ENCODE results near the gene MAP3K9.

- TF ChIP-seq POLR2AphosphoS5 (IDR thresholded peaks at IDR 0.05; ENCODE audit: low read depth, low read length): no peak
- TF ChIP-seq, protein P1, sequence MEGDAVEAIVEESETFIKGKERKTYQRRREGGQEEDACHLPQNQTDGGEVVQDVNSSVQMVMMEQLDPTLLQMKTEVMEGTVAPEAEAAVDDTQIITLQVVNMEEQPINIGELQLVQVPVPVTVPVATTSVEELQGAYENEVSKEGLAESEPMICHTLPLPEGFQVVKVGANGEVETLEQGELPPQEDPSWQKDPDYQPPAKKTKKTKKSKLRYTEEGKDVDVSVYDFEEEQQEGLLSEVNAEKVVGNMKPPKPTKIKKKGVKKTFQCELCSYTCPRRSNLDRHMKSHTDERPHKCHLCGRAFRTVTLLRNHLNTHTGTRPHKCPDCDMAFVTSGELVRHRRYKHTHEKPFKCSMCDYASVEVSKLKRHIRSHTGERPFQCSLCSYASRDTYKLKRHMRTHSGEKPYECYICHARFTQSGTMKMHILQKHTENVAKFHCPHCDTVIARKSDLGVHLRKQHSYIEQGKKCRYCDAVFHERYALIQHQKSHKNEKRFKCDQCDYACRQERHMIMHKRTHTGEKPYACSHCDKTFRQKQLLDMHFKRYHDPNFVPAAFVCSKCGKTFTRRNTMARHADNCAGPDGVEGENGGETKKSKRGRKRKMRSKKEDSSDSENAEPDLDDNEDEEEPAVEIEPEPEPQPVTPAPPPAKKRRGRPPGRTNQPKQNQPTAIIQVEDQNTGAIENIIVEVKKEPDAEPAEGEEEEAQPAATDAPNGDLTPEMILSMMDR (IDR thresholded peaks at IDR 0.05): no peak
- TF ChIP-seq REST (IDR thresholded peaks at IDR 0.05; ENCODE audit: insufficient read depth in 1 of 2, low read depth in 2 of 2, low read length in 1 of 2): no peak
- TF ChIP-seq TCF7L2 (IDR thresholded peaks at IDR 0.05; ENCODE audit: low read depth, low read length): no peak
Observed at GRCh38 chr14:70698288-70698687, 111.0 kb downstream of the MAP3K9 start.

All from Panc1 (cell line).